ENCODE measurements around the gene RNF19B. TPM values are rescaled to one million over a fixed set of nuclear protein-coding genes. Genes with fewer than 3 reads are reported as not detected.

Gene RNF19B
- total RNA-seq, 2 experiments from 2014 or later, result 31.6 to 47.4 TPM

DNA sequence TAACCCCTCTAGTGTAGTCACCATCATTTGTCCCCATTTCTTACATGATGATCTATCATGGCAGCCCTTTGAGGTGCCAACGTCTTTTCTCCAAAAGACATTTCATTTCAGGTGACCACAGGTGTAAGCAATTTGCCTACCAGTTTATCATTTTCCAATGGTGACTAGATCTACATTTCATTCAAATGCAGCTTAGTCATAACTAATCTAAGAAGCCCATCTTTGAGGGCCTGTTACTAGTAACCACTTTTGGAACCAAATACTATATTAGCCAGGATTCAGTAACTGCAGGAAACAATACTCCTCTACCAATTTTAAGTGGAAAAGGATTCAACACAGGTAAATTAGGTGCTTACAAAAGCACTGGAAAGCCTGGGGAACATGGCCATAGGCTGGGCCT lies 32.8 kb downstream of the RNF19B start:
- Mint-ChIP-seq H3K9me3 (ENCODE audit: low read depth) (no peaks in the 10 kb centered on the region), H3K27ac (no peak overlapping the region), H3K36me3 (peaks cover 11% of the 10 kb centered on the region), H3K4me3 (no peak overlapping the region), H3K4me1 (peaks cover 15% of the 10 kb centered on the region), H3K27me3 (peaks cover 16% of the 10 kb centered on the region)
- no peak for ATAC-seq
- CTCF ChIA-PET, result interaction anchor here (0.9 to 8.1 kb wide), 11 partner anchors 21 to 219 kb away, joined by 3 to 84 read pairs (median 4); no protein-coding TSS in a partner anchor
- no peak for DNase-seq

DNA sequence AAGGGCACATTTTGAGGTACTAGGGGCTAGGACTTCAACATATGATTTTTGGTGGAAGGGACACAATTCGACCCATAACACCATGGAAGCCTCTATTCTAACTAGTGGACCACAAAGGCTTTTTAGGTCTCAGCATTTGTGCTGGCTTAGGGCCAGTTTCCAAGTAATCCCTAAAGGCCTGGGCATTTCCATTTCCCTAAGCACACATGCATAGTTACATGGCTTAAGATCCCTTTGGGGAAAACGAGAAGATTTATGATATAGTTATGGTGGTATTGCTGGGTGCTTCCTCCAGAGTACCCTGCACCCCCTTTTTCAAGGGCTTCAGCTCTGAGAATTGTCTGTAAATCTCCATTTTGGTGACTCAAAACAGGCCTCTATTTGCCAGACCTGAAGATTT lies 35.2 kb downstream of the RNF19B start:
- peaks cover 20% of the 10 kb centered on the region for H3K4me1 Mint-ChIP-seq
- no peak for ATAC-seq
- H3K9me3 Mint-ChIP-seq (ENCODE audit: low read depth), result no peaks in the 10 kb centered on the region
- DNase-seq, result no peak
- no peak overlapping the region for H3K27ac Mint-ChIP-seq
- H3K4me3 Mint-ChIP-seq, result no peak overlapping the region
- CTCF ChIA-PET, result interaction anchor here (8.1 kb wide), 1 partner anchor 127 kb away, joined by 84 read pairs; no protein-coding TSS in a partner anchor
- peaks cover 37% of the 10 kb centered on the region for H3K27me3 Mint-ChIP-seq
- H3K36me3 Mint-ChIP-seq, result peaks cover 3% of the 10 kb centered on the region

DNA sequence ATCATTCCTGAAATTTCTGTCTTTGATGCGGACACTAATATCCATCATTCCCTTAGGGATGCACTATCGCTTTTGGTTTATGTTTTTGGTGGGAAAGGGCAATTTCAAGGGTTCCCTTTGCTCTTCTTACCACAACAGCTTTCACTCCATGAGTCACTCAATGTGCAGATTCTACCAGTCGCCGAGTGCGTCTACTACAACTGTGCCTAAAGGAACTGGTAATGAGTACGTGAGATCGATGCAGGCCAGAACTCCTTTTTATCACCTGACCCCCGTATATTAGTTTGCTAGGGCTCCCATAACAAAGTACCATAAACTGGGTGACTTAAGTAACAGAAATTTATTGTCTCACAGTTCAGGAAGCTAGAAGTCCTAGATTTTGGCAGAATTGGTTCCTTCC lies 35.9 kb downstream of the RNF19B start:
- Mint-ChIP-seq H3K36me3 (no peaks in the 10 kb centered on the region), H3K4me1 (peaks cover 16% of the 10 kb centered on the region), H3K27ac (no peak overlapping the region), H3K27me3 (peaks cover 44% of the 10 kb centered on the region), H3K9me3 (ENCODE audit: low read depth) (no peaks in the 10 kb centered on the region), H3K4me3 (no peak overlapping the region)
- CTCF ChIA-PET, result interaction anchor here (0.8 to 8.1 kb wide), 2 partner anchors 128 to 158 kb away, joined by 3 to 84 read pairs; no protein-coding TSS in a partner anchor
- DNase-seq (no peak), ATAC-seq (no peak)

DNA sequence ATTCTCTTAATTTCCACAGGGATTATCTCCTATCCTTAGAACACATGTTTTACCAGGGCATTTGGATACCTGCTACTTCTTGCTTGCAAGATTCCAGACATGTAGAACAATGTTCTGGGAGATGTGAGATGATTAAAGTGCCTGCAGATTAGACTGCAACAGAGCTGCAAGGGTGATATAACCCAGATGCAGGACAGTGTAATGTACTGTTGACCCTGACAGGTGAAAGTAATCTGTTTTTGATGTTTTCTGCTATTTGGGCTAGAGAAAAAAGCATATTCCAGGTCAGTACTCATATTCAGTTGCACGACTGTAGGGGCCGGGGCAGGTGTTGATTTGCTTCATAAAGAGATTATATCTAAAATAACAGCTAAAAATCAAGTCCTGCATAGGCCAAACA lies 36.3 kb downstream of the RNF19B start:
- H3K9me3 Mint-ChIP-seq (ENCODE audit: low read depth), result no peaks in the 10 kb centered on the region
- CTCF ChIA-PET, result interaction anchor here (0.8 to 8.1 kb wide), 3 partner anchors 17 to 158 kb away, joined by 3 to 84 read pairs (median 3); no protein-coding TSS in a partner anchor
- H3K36me3 Mint-ChIP-seq, result no peaks in the 10 kb centered on the region
- H3K27me3 Mint-ChIP-seq, result peaks cover 48% of the 10 kb centered on the region
- no peak overlapping the region for H3K4me3 Mint-ChIP-seq
- DNase-seq, result no peak
- no peak overlapping the region for H3K27ac Mint-ChIP-seq
- no peak for ATAC-seq
- peaks cover 14% of the 10 kb centered on the region for H3K4me1 Mint-ChIP-seq

DNA sequence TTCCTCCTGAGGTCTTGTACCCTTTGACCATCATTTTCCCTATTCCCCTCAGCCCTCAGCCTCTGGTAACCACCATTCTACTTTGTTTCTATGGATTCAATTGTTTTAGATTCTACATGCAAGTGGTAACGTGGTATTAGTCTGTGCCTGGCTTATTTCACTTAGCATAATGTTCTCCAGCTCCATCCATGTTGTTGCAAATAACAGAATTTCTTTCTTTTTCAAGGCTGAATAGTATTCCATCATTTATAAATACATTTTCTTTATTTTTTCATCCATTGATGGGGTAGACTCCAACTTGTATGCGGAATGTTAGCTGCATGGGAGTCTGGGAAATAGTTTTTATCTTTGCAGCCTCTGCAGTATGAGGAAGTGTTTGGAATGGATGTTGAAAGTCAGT lies 37.2 kb downstream of the RNF19B start:
- H3K27me3 Mint-ChIP-seq, result peaks cover 56% of the 10 kb centered on the region
- no peaks in the 10 kb centered on the region for H3K36me3 Mint-ChIP-seq
- ATAC-seq, result no peak
- DNase-seq, result no peak
- no peak overlapping the region for H3K27ac Mint-ChIP-seq
- CTCF ChIA-PET, result interaction anchor here (0.9 kb wide), 1 partner anchor 17 kb away, joined by 3 read pairs; no protein-coding TSS in a partner anchor
- H3K4me1 Mint-ChIP-seq, result peaks cover 14% of the 10 kb centered on the region
- H3K9me3 Mint-ChIP-seq (ENCODE audit: low read depth), result no peaks in the 10 kb centered on the region
- no peak overlapping the region for H3K4me3 Mint-ChIP-seq

DNA sequence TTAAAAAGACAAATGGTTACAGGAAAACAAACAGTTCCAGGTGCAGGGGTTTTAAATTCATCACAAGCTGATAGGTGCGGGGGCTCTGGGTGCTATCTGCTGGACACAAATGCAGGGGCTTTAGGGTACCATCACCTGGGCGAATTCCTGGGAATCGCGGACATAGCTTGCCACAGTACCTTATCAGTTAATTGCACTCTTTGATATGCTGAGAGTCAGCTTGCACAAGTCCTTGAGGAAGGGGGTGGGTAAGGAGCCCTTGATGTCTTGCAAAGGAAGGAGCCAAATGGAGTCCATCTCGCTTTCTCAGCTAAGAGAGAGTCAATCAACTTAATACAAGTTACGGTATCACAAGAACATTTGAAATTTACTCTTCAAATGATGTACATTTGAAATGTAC lies 38.0 kb downstream of the RNF19B start:
- Mint-ChIP-seq H3K27ac (no peak overlapping the region), H3K27me3 (peaks cover 64% of the 10 kb centered on the region), H3K4me3 (no peak overlapping the region), H3K9me3 (ENCODE audit: low read depth) (no peaks in the 10 kb centered on the region), H3K4me1 (peaks cover 14% of the 10 kb centered on the region), H3K36me3 (no peaks in the 10 kb centered on the region)
- ATAC-seq (no peak), DNase-seq (no peak)
- CTCF ChIA-PET, result interaction anchor here (0.9 to 1.5 kb wide), 2 partner anchors 12 kb away, joined by 3 to 4 read pairs; no protein-coding TSS in a partner anchor

DNA sequence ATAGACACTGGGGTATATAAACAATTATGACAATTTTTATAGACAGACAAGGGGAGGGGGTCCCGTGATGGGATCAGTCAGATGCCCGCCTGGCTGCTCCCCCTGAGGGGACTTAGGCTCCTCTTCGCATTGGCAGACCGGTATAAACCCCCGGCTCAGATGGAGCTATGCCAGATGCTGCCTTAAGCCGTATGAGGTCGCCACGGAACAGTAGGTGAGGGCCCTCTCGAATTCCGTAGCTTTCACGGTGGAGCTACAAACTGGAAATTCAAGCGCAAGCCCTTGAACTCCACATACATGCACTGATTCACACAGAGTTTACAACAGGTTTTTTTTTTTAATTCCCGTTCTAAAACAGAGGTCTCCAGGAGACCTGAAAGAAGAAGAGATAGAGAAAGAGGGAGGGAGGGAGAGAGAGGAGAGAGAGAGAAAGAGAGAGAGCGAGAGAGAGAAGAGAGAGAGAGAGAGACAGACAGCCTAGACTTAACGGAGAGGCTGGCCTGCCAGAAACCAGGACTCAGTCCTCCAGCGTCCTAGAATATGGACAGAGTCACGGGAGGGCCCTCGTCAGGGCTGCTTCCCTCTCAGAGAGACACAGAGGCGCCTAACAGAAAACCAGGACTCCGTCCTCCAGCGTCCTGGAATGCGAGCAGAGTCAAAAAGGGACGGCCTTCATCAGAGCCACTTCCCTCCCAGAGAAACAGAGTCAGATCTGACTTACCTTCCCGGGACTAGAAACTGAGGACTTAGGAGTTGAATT lies 39.0 kb downstream of the RNF19B start:
- ATAC-seq, result no peak
- DNase-seq, result no peak
- H3K4me3 Mint-ChIP-seq, result peak overlapping the region; percentile 16
- H3K4me1 Mint-ChIP-seq, result peaks cover 14% of the 10 kb centered on the region
- no peaks in the 10 kb centered on the region for H3K9me3 Mint-ChIP-seq (ENCODE audit: low read depth)
- CTCF ChIA-PET, result interaction anchor here (1.3 to 1.5 kb wide), 2 partner anchors 11 to 13 kb away, joined by 3 read pairs; no protein-coding TSS in a partner anchor
- H3K27ac Mint-ChIP-seq, result no peak overlapping the region
- H3K36me3 Mint-ChIP-seq, result no peaks in the 10 kb centered on the region
- H3K27me3 Mint-ChIP-seq, result peaks cover 71% of the 10 kb centered on the region

DNA sequence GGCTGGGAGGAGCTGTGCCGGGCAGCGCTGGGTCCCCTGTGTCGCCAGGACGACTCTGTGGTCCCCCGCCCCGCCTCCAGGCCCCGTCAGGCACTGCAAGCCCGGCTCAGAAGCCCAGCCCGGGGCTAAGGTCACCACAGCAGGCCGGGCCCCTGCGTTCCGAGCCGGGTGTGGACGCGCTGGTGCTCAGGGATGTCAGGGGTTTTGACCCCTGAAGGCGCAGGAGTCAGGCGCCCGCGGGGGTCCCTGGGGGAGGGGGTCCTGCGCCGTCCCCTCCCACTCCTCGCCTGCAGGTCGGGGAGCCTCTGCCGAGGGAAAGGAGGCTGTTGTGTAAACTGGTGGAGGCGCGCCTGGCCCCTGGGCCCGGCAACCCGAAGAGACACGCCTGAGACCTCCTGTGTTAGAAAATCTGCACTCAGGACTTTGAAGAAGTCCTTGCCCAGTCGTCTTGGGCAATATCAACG lies 39.7 kb downstream of the RNF19B start:
- ATAC-seq, result no peak
- CTCF ChIA-PET, result interaction anchor here (1.3 to 1.5 kb wide), 2 partner anchors 10 to 13 kb away, joined by 3 read pairs; no protein-coding TSS in a partner anchor
- Mint-ChIP-seq H3K4me3 (no peak overlapping the region), H3K9me3 (ENCODE audit: low read depth) (no peaks in the 10 kb centered on the region), H3K36me3 (no peaks in the 10 kb centered on the region), H3K27ac (no peak overlapping the region), H3K4me1 (peaks cover 18% of the 10 kb centered on the region), H3K27me3 (peaks cover 75% of the 10 kb centered on the region)
- DNase-seq, result no peak

DNA sequence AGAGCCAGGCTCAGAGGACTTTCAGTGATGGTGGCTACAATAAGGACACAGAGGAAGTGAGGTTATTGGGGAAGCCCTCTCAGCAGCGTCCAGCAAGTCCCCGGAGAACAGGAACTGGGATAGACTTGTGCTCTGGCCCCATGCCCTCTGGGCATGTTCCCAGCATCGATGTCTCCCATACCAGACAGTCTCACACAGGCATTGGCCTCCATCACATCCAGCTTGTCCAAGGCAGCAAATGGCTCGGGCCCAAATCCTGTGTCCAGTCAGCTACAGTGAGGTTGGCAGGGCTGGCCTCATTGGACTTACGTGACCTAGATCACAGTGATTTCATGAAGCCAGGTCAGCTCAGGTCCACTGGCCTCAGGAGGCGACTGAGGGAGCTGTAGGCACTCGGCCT lies 43.8 kb downstream of the RNF19B start:
- ATAC-seq (no peak), DNase-seq (no peak)
- Mint-ChIP-seq H3K27ac (no peak overlapping the region), H3K27me3 (peaks cover 83% of the 10 kb centered on the region), H3K4me3 (no peak overlapping the region), H3K4me1 (peaks cover 32% of the 10 kb centered on the region), H3K36me3 (no peaks in the 10 kb centered on the region), H3K9me3 (ENCODE audit: low read depth) (no peaks in the 10 kb centered on the region)
- CTCF ChIA-PET, result interaction anchor here (1.4 to 1.6 kb wide), 4 partner anchors 13 to 163 kb away, joined by 3 to 4 read pairs (median 3); no protein-coding TSS in a partner anchor

DNA sequence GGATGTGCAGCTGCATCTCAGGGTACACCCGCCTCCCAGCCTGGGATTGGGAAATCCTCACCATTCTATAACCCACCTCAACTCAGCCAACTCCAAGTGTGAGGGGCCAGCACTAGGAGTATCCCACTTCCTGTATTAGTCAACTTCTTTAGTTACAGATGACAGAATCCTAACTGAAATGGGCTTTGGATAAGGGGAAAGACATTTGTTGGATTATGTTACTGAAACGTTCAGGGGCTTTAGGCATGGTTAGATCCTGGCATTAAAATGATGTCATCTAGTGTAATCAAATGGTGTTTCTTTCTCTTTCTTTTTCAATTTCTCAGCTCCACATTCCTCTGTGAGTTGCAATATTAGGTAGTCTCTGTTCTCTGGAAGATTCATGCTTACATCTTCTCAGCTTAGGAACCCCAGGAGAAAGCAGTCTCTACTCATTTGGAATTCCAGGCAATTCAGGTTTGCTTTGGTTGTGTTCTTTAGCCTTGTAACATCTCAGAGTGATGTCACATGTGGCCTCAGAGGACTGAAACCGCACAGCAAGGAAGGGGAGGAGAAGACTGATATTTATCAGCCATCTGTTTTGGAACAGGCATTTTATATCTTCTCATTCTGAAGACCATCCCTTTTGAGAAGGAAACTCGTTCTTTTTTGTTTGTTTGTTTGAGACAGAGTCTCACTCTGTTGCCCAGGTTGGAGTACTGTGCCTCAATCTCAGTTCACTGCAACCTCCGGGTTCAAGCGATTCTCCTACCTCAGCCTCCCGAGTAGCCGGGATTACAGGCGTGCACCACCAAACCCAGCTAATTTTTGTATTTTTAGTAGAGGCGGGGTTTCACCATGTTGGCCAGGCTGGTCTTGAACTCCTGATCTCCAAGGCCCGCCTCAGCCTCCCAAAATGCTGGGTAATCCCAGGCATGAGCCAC lies 44.5 kb downstream of the RNF19B start:
- DNase-seq (no peak), ATAC-seq (peak; percentile 55)
- Mint-ChIP-seq H3K4me1 (peaks cover 25% of the 10 kb centered on the region), H3K27ac (no peak overlapping the region), H3K4me3 (peak overlapping the region; percentile 32), H3K9me3 (ENCODE audit: low read depth) (no peaks in the 10 kb centered on the region), H3K27me3 (peaks cover 80% of the 10 kb centered on the region), H3K36me3 (no peaks in the 10 kb centered on the region)
- CTCF ChIA-PET, result interaction anchor here (1.2 to 2.1 kb wide), 6 partner anchors 13 to 207 kb away, joined by 3 to 7 read pairs (median 4); no protein-coding TSS in a partner anchor

DNA sequence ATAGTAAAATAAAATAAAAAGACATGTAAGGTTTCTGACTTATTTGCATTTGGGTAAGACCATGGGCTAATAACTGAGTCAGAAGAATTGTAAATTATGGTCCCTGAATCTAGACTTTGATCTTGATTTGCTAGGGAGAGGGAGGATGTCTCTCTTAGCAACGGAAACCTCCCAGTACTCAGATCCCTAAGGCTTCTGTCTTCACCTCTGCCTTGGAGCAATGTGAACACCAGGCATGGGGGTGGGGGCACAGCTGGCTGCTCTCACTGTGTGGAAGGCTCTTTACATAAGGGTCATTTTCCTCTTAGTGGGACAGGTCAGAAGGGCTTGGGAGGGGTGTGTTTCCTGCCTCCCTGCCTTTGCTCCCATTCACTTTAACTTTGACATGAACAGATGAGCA lies 46.4 kb downstream of the RNF19B start:
- Mint-ChIP-seq H3K36me3 (no peaks in the 10 kb centered on the region), H3K4me3 (no peak overlapping the region), H3K27ac (no peak overlapping the region), H3K9me3 (ENCODE audit: low read depth) (no peaks in the 10 kb centered on the region), H3K4me1 (peaks cover 19% of the 10 kb centered on the region), H3K27me3 (peaks cover 75% of the 10 kb centered on the region)
- CTCF ChIA-PET, result interaction anchor here (1.5 to 2.8 kb wide), 3 partner anchors 15 to 168 kb away, joined by 5 to 8 read pairs (median 7); no protein-coding TSS in a partner anchor
- DNase-seq, result no peak
- no peak for ATAC-seq

DNA sequence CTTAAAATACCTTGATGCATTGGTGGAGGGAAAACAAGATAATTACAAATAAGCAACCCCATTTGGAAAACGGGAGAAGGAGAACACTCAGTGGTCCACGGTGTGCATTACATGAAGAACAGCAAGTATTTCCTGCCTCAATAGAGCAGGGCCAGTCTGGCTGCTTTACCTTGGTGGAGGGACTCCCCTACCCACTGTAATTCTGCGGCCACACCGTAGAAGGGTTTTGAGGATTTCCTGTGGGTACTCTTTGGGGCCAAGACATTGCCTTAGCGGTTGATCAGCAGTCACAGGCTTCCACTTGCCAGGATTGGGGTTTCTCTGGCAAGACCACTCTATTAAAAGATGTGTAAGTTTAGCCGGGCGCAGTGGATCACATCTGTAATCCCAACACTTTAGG lies 47.1 kb downstream of the RNF19B start:
- Mint-ChIP-seq H3K9me3 (ENCODE audit: low read depth) (no peaks in the 10 kb centered on the region), H3K27ac (peak overlapping the region; percentile 51), H3K27me3 (peaks cover 70% of the 10 kb centered on the region), H3K4me3 (no peak overlapping the region), H3K4me1 (peaks cover 19% of the 10 kb centered on the region), H3K36me3 (no peaks in the 10 kb centered on the region)
- DNase-seq (peak; percentile 77), ATAC-seq (peak; percentile 87)
- CTCF ChIA-PET, result interaction anchor here (0.9 to 2.8 kb wide), 2 partner anchors 16 to 204 kb away, joined by 4 to 8 read pairs; no protein-coding TSS in a partner anchor

Measured in activated CD8-positive, alpha-beta memory T cell treated with anti-CD3 and anti-CD28 coated beads, Interleukin-2, amount 10 ng/mL, durations not matched to agents 7 days and 5 days (primary cell).